Activated T-cell treated with anti-CD3 and anti-CD28 coated beads, Interleukin-2, amount 50 U/mL, for 48 hours (primary cell): ENCODE data around the gene SOD3.

Experiments
- DNase-seq, 2 experiments: peaks; one replicate each; pipeline ENCODE4 v3.0.0-alpha.2; 2020

SOD3 gene

DNA sequence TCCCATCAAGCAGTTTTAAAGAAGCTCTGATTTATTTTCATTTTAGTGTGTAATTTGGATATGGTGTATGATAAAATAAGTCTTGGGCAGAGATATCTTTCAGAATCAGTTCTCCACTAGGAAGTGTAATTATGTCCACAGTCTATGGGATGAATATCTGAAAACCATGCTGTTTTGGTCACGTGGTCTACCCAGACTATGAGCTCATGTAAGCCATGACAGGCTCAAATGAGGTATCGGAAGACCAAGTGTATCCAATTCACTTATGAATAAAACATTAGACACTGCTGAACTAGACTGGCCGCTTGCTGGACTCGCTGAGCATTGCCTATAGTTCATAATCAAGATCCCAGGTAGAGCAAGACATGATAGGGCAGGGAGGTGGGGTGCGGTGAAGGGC, 50.5 kb downstream of the SOD3 start:
- DNase-seq, result no peak

DNA sequence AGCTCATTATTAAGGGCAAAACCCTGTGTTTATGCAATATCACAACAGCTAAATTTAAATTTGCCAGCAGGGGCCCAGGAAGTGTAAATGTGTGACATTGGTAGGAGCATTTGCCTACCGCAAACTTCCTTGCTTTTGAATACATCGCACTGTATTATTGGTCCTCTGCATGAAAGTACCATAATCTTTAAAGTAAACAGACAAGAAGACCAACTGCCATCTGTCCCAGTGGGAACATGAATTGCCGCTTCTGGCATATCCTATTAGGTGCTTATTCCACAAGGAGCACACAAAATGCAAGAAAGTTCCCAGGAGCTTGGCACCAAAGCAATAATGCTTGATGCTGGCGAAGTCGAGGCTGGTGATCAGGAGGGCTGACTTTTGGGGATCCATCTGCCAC, 51.3 kb downstream of the SOD3 start:
- no peak for DNase-seq

DNA sequence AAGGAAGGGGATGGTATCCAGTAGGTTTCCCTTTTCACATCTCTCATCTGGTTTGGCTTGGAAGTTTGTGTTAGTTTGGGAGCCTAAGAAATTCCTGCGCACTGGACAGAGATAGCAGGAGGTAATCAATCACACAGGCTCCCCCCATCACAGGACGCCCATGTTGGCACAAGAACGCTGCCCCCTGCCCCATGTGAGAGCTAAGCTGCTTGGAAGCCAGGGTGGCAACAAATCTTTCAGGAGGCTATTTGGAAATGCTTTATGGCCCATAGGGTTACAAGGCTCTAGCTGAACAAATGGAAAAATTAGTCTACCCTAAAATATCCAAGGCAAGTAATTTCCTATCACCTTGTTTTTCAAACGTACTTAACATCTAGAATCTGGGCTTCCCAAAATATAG, 54.0 kb downstream of the SOD3 start:
- DNase-seq, result no peak

DNA sequence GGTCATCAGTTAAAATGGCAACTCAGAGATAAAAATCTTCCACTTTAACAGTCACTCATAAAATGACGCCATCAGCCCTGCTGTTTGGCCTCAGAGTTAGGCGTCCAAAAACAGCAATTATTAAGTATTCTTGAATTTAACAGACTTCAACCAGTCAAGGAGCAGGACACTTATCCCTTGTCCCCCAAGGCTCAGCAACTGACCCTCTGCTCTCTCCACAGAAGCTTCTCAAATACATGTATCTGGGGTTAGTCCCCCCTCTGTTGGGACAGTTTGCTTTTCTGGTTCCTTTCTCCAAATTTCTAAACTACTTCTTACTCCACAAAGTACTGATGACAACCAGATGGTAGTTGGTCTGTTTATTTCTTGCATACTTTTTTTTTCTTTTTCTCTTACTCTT, 54.4 kb downstream of the SOD3 start:
- no peak for DNase-seq
